IMR-90 (cell line): Measurements from ENCODE around the gene GADL1. TPM values are rescaled to one million over a fixed set of nuclear protein-coding genes. Genes with fewer than 3 reads are reported as not detected.

ENCODE experiments used
- ATAC-seq: fragments of 200-7000 bp; cut with Tn5 transposase; 2 replicates; pipeline ENCODE4 v1.9.1; 2020; ENCODE audit warnings: low read depth, mild to moderate bottlenecking, moderate library complexity
- BruUV-seq: library from RNA; stranded (reverse); fragments of 400-500 nt; replicated peaks from 2 replicates; lab custom pipeline; 2021; lab: Mats Ljungman, UMichigan
- CTCF ChIA-PET: fragments of 300-600 bp; formaldehyde crosslinking; extraction: SDS; loops from one replicate; lab custom pipeline; 2021; ENCODE audit warnings: antibody characterized with exemption; lab: Yijun Ruan, JAX
- POLR2A ChIA-PET: fragments of 300-600 bp; sonication (Branson Sonifier 250); formaldehyde crosslinking; loops from one replicate; lab custom pipeline; 2022; ENCODE audit warnings: antibody characterized with exemption; ENCODE audit not compliant: unreplicated experiment; lab: Charles Lee
- DNase-seq: peaks from one replicate; pipeline ENCODE4 v3.0.0; 2013
- H2AFZ ChIP-seq: replicated peaks from 2 replicates; pipeline ENCODE3; 2013; ENCODE audit warnings: low read length, mild to moderate bottlenecking; ENCODE audit not compliant: poor library complexity
- H2AK5ac ChIP-seq: 2 replicates; pipeline ENCODE4 v1.6.1; 2013; ENCODE audit warnings: low read depth, low read length, inconsistent platforms
- H2AK9ac ChIP-seq: replicated peaks from 2 replicates; pipeline ENCODE3; 2013; ENCODE audit warnings: mild to moderate bottlenecking, low read depth, low read length, moderate library complexity; ENCODE audit not compliant: poor library complexity
- H2BK120ac ChIP-seq: 2 replicates; pipeline ENCODE4 v1.6.1; 2013; ENCODE audit warnings: low read depth, low read length, inconsistent platforms
- H2BK15ac ChIP-seq: 3 replicates; pipeline ENCODE4 v1.6.1; 2013; ENCODE audit warnings: low read depth, low read length, inconsistent platforms
- H2BK20ac ChIP-seq: 2 replicates; pipeline ENCODE4 v1.6.1; 2013; ENCODE audit warnings: low read depth, mild to moderate bottlenecking, inconsistent platforms, low read length, moderate library complexity
- H2BK5ac ChIP-seq: 2 replicates; pipeline ENCODE4 v1.6.1; 2013; ENCODE audit warnings: mild to moderate bottlenecking, low read depth, low read length, inconsistent platforms; ENCODE audit not compliant: poor library complexity, severe bottlenecking
- H3K14ac ChIP-seq: replicated peaks from 2 replicates; pipeline ENCODE4 v1.6.1; 2013; ENCODE audit warnings: low read depth, low read length, inconsistent platforms
- H3K18ac ChIP-seq: 2 replicates; pipeline ENCODE4 v1.6.1; 2013; ENCODE audit warnings: low read depth, low read length, control low read depth
- H3K23ac ChIP-seq: 2 replicates; pipeline ENCODE4 v1.6.1; 2013; ENCODE audit warnings: low read depth, low read length, inconsistent platforms
- H3K27ac ChIP-seq: 2 replicates; pipeline ENCODE4 v1.5.1; 2013; ENCODE audit warnings: mild to moderate bottlenecking, control low read depth, low read length; ENCODE audit not compliant: insufficient read depth
- H3K27me3 ChIP-seq: 2 replicates; pipeline ENCODE4 v1.6.1; 2013; ENCODE audit warnings: low read length; ENCODE audit not compliant: control insufficient read depth, insufficient read depth
- H3K36me3 ChIP-seq: 2 replicates; pipeline ENCODE4 v1.6.1; 2013; ENCODE audit warnings: low read length, mixed read lengths; ENCODE audit not compliant: control insufficient read depth, insufficient read depth
- H3K4ac ChIP-seq: 2 replicates; pipeline ENCODE4 v1.6.1; 2013; ENCODE audit warnings: low read depth, low read length, inconsistent platforms
- H3K4me1 ChIP-seq: 2 replicates; pipeline ENCODE4 v1.6.1; 2013; ENCODE audit warnings: low read length, mixed read lengths; ENCODE audit not compliant: control insufficient read depth, insufficient read depth
- H3K4me2 ChIP-seq: 2 replicates; pipeline ENCODE4 v1.6.1; 2013; ENCODE audit warnings: low read depth, mild to moderate bottlenecking, control low read depth, low read length, moderate library complexity
- H3K4me3 ChIP-seq: 2 replicates; pipeline ENCODE4 v1.5.1; 2013; ENCODE audit warnings: low read depth, mild to moderate bottlenecking, control low read depth, low read length, moderate library complexity; ENCODE audit not compliant: insufficient read depth
- H3K56ac ChIP-seq: 2 replicates; pipeline ENCODE4 v1.6.1; 2013; ENCODE audit warnings: low read length, inconsistent platforms; ENCODE audit not compliant: insufficient read depth; ENCODE audit errors: extremely low read depth
- H3K79me1 ChIP-seq, 2 experiments: 2 replicates each; pipeline ENCODE4 v1.6.1; 2013; ENCODE audit warnings: low read length in 2 of 2, inconsistent platforms in 1 of 2, low read depth in 1 of 2
- H3K9ac ChIP-seq: 2 replicates; pipeline ENCODE4 v1.6.1; 2013; ENCODE audit warnings: low read depth, low read length, control low read depth
- H3K9me1 ChIP-seq: 2 replicates; pipeline ENCODE4 v1.6.1; 2013; ENCODE audit warnings: low read length, inconsistent platforms; ENCODE audit not compliant: insufficient read depth
- H3K9me3 ChIP-seq: 2 replicates; pipeline ENCODE4 v1.6.1; 2013; ENCODE audit warnings: low read length; ENCODE audit not compliant: control insufficient read depth, insufficient read depth
- H4K20me1 ChIP-seq: 2 replicates; pipeline ENCODE4 v1.6.1; 2013; ENCODE audit warnings: low read length, inconsistent platforms; ENCODE audit not compliant: insufficient read depth
- H4K5ac ChIP-seq: 2 replicates; pipeline ENCODE4 v1.6.1; 2013; ENCODE audit warnings: mild to moderate bottlenecking, low read depth, low read length, control low read depth
- H4K8ac ChIP-seq, 2 experiments: 2 replicates each; pipeline ENCODE4 v1.6.1; 2013; ENCODE audit warnings: low read depth in 2 of 2, low read length in 2 of 2, control low read depth in 1 of 2, inconsistent platforms in 1 of 2
- H4K91ac ChIP-seq: 2 replicates; pipeline ENCODE4 v1.6.1; 2013; ENCODE audit warnings: low read depth, low read length, inconsistent platforms; ENCODE audit not compliant: insufficient read depth
- BHLHE40 ChIP-seq: fragments of 150-350 bp; IDR thresholded peaks from 2 replicates; pipeline ENCODE4 v1.6.1; 2016; ENCODE audit warnings: mild to moderate bottlenecking, low read depth, low read length
- CHD1 ChIP-seq: IDR thresholded peaks from 2 replicates; pipeline ENCODE4 v1.6.1; 2012; ENCODE audit warnings: low read depth, low read length, improper control_type of control experiment
- MAFK ChIP-seq: IDR thresholded peaks from 2 replicates; pipeline ENCODE4 v1.6.1; 2012; ENCODE audit warnings: low read depth, low read length, improper control_type of control experiment
- MAZ ChIP-seq: IDR thresholded peaks from 2 replicates; pipeline ENCODE4 v1.6.1; 2012; ENCODE audit warnings: low read depth, mild to moderate bottlenecking, low read length, improper control_type of control experiment, moderate library complexity, borderline replicate concordance
- RCOR1 ChIP-seq: IDR thresholded peaks from 2 replicates; pipeline ENCODE4 v1.6.1; 2012; ENCODE audit warnings: mild to moderate bottlenecking, low read length, improper control_type of control experiment; ENCODE audit not compliant: insufficient replicate concordance
- SMC3 ChIP-seq: fragments of 150-350 bp; IDR thresholded peaks from 2 replicates; pipeline ENCODE4 v1.6.1; 2016; ENCODE audit warnings: low read depth, mild to moderate bottlenecking, antibody characterized with exemption, low read length, moderate library complexity
- WGBS, 2 experiments: methylation state at CpG; one replicate each; pipeline versions ENCODE4 v1.1.5 to v1.1.7; 2013; ENCODE audit warnings: missing lambda C conversion rate in 2 of 2; ENCODE audit not compliant: insufficient read length in 1 of 2; ENCODE audit errors: extremely low coverage in 2 of 2; 5-methylcytosine and 5-hydroxymethylcytosine counted together
- dilution Hi-C: fragments of 300-500 bp; cut with HindIII; formaldehyde crosslinking; loops from one replicate; pipeline ENCODE4 v1.14.3; 2018; ENCODE audit warnings: low sequenced_read_pairs; ENCODE audit not compliant: unreplicated experiment
- in situ Hi-C: fragments of 300-500 bp; cut with MboI; formaldehyde crosslinking; loops from 3 replicates; pipeline ENCODE4 v1.14.3; 2019; ENCODE audit warnings: low sequenced_read_pairs, inconsistent platforms, mixed read lengths
- intact Hi-C: fragments of 100-400 bp; cut with micrococcal nuclease; formaldehyde crosslinking; loops from 2 replicates; pipeline ENCODE4 v1.10.0; 2022
- polyA plus RNA-seq, 3 experiments: library from polyadenylated mRNA; depleted of rRNA; stranded (reverse); fragments of >200 nt; gene quantifications; 2 replicates each; pipeline ENCODE4 v1.2.3, GENCODE V29; 2012; ENCODE audit warnings: low replicate concordance in 1 of 3
- total RNA-seq: library from RNA; depleted of rRNA; stranded (reverse); fragments of >200 nt; gene quantifications from 2 replicates; pipeline ENCODE4 v1.2.3, GENCODE V29; 2012
- TF ChIP-seq, protein P1 (sequence below): fragments of 150-350 bp; IDR thresholded peaks from 2 replicates; pipeline ENCODE4 v1.6.1; 2016; ENCODE audit warnings: low read depth, mild to moderate bottlenecking, low read length, moderate library complexity, borderline replicate concordance
- TF ChIP-seq, protein P2 (sequence below): conservative IDR thresholded peaks from 2 replicates; pipeline ENCODE4 v1.5.1; 2012; ENCODE audit warnings: mild to moderate bottlenecking, low read depth, low read length, improper control_type of control experiment
- TF ChIP-seq, protein P3 (sequence below): fragments of 150-350 bp; IDR thresholded peaks from 2 replicates; pipeline ENCODE4 v1.6.1; 2017; ENCODE audit warnings: mild to moderate bottlenecking, antibody characterized with exemption, low read length, low read depth

GADL1 gene
- total and polyA plus RNA-seq, 2 of the 4 experiments (the other 2 are of a cell fraction): not detected

DNA sequence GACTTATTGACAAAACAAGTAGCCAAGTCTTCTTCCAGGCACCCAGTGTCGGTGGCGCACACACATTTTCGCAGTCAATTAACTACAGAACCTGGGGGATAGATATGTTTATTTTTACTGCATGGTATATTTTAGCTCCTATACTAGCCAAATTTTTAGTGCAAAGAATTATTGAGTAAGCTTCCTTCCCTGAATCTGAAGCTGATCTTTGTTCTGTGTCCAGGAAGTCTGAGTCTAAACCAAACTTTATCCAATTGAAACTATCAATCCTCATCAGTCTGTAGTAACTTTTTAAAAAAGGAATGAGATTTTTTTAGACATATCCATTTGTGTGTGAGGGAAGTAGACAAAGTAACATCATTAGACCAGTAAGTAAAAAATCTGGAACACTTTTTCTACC, 133.1 kb downstream of the GADL1 start:
- H3K79me1 ChIP-seq: no peaks in the 10 kb centered on the region
- CTCF ChIA-PET: interaction anchor here (1.6 kb wide), 1 partner anchor 8 kb away, joined by 7 read pairs; no protein-coding TSS in a partner anchor
- no TSS peak for BruUV-seq
- H3K4me1 ChIP-seq: no peaks in the 10 kb centered on the region
- no peak overlapping the region for H3K14ac ChIP-seq
- no peak overlapping the region for H2BK20ac ChIP-seq
- no peak overlapping the region for H2AK5ac ChIP-seq
- no peak overlapping the region for H3K23ac ChIP-seq
- no peak overlapping the region for H2AFZ ChIP-seq
- H3K9ac ChIP-seq: no peak overlapping the region
- no peak overlapping the region for H4K91ac ChIP-seq
- no peak overlapping the region for H4K8ac ChIP-seq
- no peaks in the 10 kb centered on the region for H3K9me1 ChIP-seq
- intact Hi-C loops (no loop called here), dilution Hi-C loops (no loop called here), in situ Hi-C loops (no loop called here)
- TF ChIP-seq, protein P1, sequence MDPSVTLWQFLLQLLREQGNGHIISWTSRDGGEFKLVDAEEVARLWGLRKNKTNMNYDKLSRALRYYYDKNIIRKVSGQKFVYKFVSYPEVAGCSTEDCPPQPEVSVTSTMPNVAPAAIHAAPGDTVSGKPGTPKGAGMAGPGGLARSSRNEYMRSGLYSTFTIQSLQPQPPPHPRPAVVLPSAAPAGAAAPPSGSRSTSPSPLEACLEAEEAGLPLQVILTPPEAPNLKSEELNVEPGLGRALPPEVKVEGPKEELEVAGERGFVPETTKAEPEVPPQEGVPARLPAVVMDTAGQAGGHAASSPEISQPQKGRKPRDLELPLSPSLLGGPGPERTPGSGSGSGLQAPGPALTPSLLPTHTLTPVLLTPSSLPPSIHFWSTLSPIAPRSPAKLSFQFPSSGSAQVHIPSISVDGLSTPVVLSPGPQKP: no peak
- TF ChIP-seq CHD1 (no peak), MAFK (no peak), BHLHE40 (no peak), RCOR1 (no peak), MAZ (no peak), SMC3 (no peak)
- TF ChIP-seq, protein P2, sequence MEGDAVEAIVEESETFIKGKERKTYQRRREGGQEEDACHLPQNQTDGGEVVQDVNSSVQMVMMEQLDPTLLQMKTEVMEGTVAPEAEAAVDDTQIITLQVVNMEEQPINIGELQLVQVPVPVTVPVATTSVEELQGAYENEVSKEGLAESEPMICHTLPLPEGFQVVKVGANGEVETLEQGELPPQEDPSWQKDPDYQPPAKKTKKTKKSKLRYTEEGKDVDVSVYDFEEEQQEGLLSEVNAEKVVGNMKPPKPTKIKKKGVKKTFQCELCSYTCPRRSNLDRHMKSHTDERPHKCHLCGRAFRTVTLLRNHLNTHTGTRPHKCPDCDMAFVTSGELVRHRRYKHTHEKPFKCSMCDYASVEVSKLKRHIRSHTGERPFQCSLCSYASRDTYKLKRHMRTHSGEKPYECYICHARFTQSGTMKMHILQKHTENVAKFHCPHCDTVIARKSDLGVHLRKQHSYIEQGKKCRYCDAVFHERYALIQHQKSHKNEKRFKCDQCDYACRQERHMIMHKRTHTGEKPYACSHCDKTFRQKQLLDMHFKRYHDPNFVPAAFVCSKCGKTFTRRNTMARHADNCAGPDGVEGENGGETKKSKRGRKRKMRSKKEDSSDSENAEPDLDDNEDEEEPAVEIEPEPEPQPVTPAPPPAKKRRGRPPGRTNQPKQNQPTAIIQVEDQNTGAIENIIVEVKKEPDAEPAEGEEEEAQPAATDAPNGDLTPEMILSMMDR: no peak
- TF ChIP-seq, protein P3, sequence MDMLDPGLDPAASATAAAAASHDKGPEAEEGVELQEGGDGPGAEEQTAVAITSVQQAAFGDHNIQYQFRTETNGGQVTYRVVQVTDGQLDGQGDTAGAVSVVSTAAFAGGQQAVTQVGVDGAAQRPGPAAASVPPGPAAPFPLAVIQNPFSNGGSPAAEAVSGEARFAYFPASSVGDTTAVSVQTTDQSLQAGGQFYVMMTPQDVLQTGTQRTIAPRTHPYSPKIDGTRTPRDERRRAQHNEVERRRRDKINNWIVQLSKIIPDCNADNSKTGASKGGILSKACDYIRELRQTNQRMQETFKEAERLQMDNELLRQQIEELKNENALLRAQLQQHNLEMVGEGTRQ: no peak
- DNase-seq (no peak), ATAC-seq (no peak)
- H3K27me3 ChIP-seq: no peaks in the 10 kb centered on the region
- H4K5ac ChIP-seq: no peak overlapping the region
- no peak overlapping the region for H2AK9ac ChIP-seq
- H3K56ac ChIP-seq: no peak overlapping the region
- H3K4me2 ChIP-seq: no peak overlapping the region
- no peak overlapping the region for H2BK15ac ChIP-seq
- H2BK5ac ChIP-seq: no peak overlapping the region
- H3K4me3 ChIP-seq: no peak overlapping the region
- H3K36me3 ChIP-seq: no peaks in the 10 kb centered on the region
- no peak overlapping the region for H3K4ac ChIP-seq
- no peaks in the 10 kb centered on the region for H3K9me3 ChIP-seq
- no peak overlapping the region for H3K18ac ChIP-seq
- no peak overlapping the region for H2BK120ac ChIP-seq
- WGBS, 2 experiments: no CpG with 5 or more reads among the region's 3 CpGs
- POLR2A ChIA-PET: no interaction called here
- H4K20me1 ChIP-seq: no peaks in the 10 kb centered on the region
- H3K27ac ChIP-seq: no peak overlapping the region
